ENCODE data around the gene CFLAR.

The CFLAR gene

DNA sequence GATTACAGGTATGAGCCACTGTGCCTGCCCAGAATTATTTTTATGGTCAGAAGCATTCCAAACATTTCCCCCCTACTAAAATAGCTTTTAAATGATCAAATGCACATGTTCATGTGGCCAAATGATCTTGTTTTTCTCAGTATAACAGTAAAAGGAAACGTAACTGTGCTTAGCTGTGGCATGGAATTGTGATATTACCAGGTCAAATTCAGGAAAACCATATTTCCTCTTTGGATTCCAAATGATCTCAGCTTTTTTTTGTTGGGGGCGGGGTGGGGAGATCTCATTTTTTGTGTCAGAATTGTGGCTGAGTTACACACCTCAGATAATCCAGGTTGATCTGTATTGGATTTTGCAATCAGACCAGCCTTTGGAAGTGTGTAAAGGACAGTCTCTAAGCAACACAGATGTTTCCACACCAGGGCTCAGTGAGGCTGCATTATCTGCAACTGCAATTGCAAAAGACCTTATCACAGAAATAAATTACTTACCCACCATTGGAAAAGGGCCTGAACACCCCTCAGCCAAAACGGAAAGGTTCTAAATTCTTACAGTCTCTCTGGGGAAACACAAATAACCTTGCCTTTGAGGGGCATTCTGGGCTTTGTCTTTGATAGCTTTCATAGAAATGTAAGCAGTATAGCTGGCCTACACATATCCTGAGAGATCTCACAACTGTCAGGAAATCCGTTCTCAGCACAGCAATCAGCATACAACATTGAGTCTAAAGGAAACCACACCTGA, 75.3 kb downstream of the CFLAR start:
- Histone ChIP-seq H3K4me2 (ENCODE audit: low read depth, low read length) (peak overlapping the region; percentile 63), H3K4me1 (ENCODE audit: low read length) (peaks cover 87% of the 10 kb centered on the region), H2AFZ (ENCODE audit: low read length) (no peak overlapping the region), H3K4me3 (ENCODE audit: low read length) (peak overlapping the region; percentile 2; the same call in 1 of the 2 replicates), H3K9ac (ENCODE audit: low read length) (peak overlapping the region; percentile 42; the same call in 1 of the 2 replicates), H3K79me2 (ENCODE audit: low read length) (peaks cover 82% of the 10 kb centered on the region), H3K27me3 (replicated peaks; ENCODE audit: insufficient read depth, low read length) (no peaks in the 10 kb centered on the region), H3K9me3 (replicated peaks; ENCODE audit: insufficient read depth, low read length) (no peaks in the 10 kb centered on the region), H3F3A (ENCODE audit: insufficient read depth, low read length) (peaks cover 70% of the 10 kb centered on the region), H3K9me2 (replicated peaks; ENCODE audit: insufficient read depth, low read length) (no peaks in the 10 kb centered on the region), H4K20me1 (ENCODE audit: insufficient read depth, low read length) (no peaks in the 10 kb centered on the region), H3K36me3 (replicated peaks; ENCODE audit: insufficient read depth, low read length) (peaks cover 19% of the 10 kb centered on the region), H3K27ac (ENCODE audit: low read length) (peak overlapping the region; percentile 88)
- no peak for TF ChIP-seq EZH2phosphoT487 (IDR thresholded peaks at IDR 0.05; ENCODE audit: low read length)
- no peak for TF ChIP-seq EZH2 (optimal IDR thresholded peaks at IDR 0.05; ENCODE audit: low read depth, low read length)
- TF ChIP-seq, protein P1, sequence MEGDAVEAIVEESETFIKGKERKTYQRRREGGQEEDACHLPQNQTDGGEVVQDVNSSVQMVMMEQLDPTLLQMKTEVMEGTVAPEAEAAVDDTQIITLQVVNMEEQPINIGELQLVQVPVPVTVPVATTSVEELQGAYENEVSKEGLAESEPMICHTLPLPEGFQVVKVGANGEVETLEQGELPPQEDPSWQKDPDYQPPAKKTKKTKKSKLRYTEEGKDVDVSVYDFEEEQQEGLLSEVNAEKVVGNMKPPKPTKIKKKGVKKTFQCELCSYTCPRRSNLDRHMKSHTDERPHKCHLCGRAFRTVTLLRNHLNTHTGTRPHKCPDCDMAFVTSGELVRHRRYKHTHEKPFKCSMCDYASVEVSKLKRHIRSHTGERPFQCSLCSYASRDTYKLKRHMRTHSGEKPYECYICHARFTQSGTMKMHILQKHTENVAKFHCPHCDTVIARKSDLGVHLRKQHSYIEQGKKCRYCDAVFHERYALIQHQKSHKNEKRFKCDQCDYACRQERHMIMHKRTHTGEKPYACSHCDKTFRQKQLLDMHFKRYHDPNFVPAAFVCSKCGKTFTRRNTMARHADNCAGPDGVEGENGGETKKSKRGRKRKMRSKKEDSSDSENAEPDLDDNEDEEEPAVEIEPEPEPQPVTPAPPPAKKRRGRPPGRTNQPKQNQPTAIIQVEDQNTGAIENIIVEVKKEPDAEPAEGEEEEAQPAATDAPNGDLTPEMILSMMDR (IDR thresholded peaks at IDR 0.05; ENCODE audit: low read length): no peak
- peak; percentile 90 for DNase-seq

DNA sequence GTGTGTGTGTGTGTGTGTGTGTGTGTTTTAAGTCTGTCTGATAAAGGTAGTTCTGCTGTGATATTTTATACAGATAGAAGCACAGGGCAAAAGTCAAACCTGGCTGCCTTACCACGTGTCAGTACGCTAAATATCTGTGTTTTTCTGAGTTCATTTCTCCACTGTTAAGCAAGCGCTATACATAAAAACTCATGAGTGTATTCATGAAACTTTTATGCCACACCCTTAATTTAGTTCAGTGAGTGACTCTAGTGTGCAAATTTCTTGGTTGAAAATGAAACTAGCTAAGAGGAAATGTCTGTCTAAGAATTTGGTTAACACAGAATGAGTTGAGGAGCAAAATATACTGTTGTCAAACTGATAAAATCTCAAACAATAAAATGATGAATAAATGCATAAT, 78.1 kb downstream of the CFLAR start:
- no peak overlapping the region for H2AFZ ChIP-seq (ENCODE audit: low read length)
- H3K9me3 ChIP-seq (replicated peaks; ENCODE audit: insufficient read depth, low read length): no peaks in the 10 kb centered on the region
- peaks cover 52% of the 10 kb centered on the region for H3F3A ChIP-seq (ENCODE audit: insufficient read depth, low read length)
- H3K27ac ChIP-seq (ENCODE audit: low read length): peak overlapping the region; percentile 88; the same call in 1 of the 2 replicates
- peaks cover 79% of the 10 kb centered on the region for H3K79me2 ChIP-seq (ENCODE audit: low read length)
- peak overlapping the region; percentile 7; the same call in 1 of the 2 replicates for H3K4me3 ChIP-seq (ENCODE audit: low read length)
- peak overlapping the region; percentile 53 for H3K4me2 ChIP-seq (ENCODE audit: low read depth, low read length)
- H3K27me3 ChIP-seq (replicated peaks; ENCODE audit: insufficient read depth, low read length): no peaks in the 10 kb centered on the region
- peaks cover 75% of the 10 kb centered on the region for H3K4me1 ChIP-seq (ENCODE audit: low read length)
- H3K9me2 ChIP-seq (replicated peaks; ENCODE audit: insufficient read depth, low read length): no peaks in the 10 kb centered on the region
- TF ChIP-seq EZH2phosphoT487 (IDR thresholded peaks at IDR 0.05; ENCODE audit: low read length) (no peak), EZH2 (optimal IDR thresholded peaks at IDR 0.05; ENCODE audit: low read depth, low read length) (no peak)
- TF ChIP-seq, protein P1 (IDR thresholded peaks at IDR 0.05; ENCODE audit: low read length): no peak
- DNase-seq: peak; percentile 91
- H3K9ac ChIP-seq (ENCODE audit: low read length): peak overlapping the region; percentile 11; the same call in 1 of the 2 replicates
- no peaks in the 10 kb centered on the region for H4K20me1 ChIP-seq (ENCODE audit: insufficient read depth, low read length)
- peaks cover 20% of the 10 kb centered on the region; the same call in 1 of the 2 replicates for H3K36me3 ChIP-seq (replicated peaks; ENCODE audit: insufficient read depth, low read length)

DNA sequence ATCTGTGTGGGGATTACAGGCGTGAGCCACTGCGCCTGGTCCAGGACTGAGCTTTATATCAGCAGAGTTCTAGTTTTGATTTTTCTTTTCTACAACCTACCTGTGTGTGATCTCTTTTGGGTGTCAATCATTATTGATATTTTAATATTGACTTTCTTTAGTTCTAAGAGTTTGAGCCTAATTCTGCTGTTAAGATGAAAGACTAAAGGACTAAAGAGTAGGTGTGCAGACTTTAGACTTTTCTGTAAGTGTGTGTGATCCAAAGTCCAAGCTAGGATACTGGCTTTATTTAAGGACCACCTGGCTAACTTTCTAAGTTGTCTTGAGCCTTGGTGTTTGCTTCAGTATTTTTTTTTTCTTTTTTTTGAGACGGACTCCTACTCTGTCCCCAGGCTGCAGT, 79.4 kb downstream of the CFLAR start:
- Histone ChIP-seq H3F3A (ENCODE audit: insufficient read depth, low read length) (peaks cover 39% of the 10 kb centered on the region), H3K27me3 (replicated peaks; ENCODE audit: insufficient read depth, low read length) (no peaks in the 10 kb centered on the region), H3K4me3 (ENCODE audit: low read length) (no peak overlapping the region), H3K9me2 (replicated peaks; ENCODE audit: insufficient read depth, low read length) (no peaks in the 10 kb centered on the region), H3K9me3 (replicated peaks; ENCODE audit: insufficient read depth, low read length) (no peaks in the 10 kb centered on the region), H3K27ac (ENCODE audit: low read length) (no peak overlapping the region; the same call in 1 of the 2 replicates), H3K9ac (ENCODE audit: low read length) (no peak overlapping the region), H3K4me1 (ENCODE audit: low read length) (peaks cover 62% of the 10 kb centered on the region), H4K20me1 (ENCODE audit: insufficient read depth, low read length) (no peaks in the 10 kb centered on the region), H2AFZ (ENCODE audit: low read length) (no peak overlapping the region), H3K36me3 (replicated peaks; ENCODE audit: insufficient read depth, low read length) (peaks cover 27% of the 10 kb centered on the region; the same call in 1 of the 2 replicates), H3K79me2 (ENCODE audit: low read length) (peaks cover 78% of the 10 kb centered on the region), H3K4me2 (ENCODE audit: low read depth, low read length) (no peak overlapping the region)
- no peak for TF ChIP-seq EZH2 (optimal IDR thresholded peaks at IDR 0.05; ENCODE audit: low read depth, low read length)
- TF ChIP-seq, protein P1 (IDR thresholded peaks at IDR 0.05; ENCODE audit: low read length): no peak
- TF ChIP-seq EZH2phosphoT487 (IDR thresholded peaks at IDR 0.05; ENCODE audit: low read length): no peak
- no peak for DNase-seq
